ENCODE measurements around the gene PDZD7. TPM values are rescaled to one million over a fixed set of nuclear protein-coding genes. Genes with fewer than 3 reads are reported as not detected.

PDZD7 gene
- total and polyA plus RNA-seq, 9 of the 15 experiments (the other 6 are each of a cell fraction or from before 2014, with no cell fraction given): 0.04 to 0.24 (median 0.08) TPM; not detected in 3

DNA sequence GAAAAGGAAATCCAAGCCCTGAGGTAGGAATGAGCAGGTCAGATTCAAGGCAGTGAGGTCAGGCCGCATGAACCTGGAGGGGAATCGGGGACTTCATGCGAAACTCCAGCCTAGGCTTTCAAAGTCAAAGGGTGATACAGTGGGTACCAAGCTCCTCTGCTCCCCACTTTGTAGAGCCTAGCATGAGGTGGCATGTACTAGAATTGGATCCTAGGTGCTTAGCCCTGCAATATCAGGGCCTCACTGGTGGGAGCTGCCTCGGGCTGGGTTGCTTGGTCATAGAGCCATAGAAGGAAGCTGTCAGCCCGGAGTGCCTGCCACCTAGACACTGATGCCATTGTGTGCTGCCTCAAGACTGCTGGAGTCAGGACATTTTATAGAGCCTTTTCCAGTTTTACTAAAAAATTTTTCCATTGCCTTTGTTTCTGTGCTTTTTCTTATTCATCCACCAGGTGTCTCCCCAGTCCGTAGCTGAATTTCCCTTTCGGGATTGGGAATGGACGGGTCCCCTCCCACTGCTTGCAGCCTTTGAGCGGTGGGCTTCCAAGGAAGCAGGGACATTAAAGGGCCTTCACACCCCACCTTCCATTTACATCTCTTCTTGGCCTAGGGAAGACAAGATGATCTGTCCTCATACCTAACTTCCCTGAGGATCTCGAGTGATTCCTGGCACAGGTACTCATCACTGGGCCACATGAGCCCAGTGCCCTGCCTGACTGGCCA lies 36.8 kb downstream of the PDZD7 start (continued):
- TF ChIP-seq, protein P1, sequence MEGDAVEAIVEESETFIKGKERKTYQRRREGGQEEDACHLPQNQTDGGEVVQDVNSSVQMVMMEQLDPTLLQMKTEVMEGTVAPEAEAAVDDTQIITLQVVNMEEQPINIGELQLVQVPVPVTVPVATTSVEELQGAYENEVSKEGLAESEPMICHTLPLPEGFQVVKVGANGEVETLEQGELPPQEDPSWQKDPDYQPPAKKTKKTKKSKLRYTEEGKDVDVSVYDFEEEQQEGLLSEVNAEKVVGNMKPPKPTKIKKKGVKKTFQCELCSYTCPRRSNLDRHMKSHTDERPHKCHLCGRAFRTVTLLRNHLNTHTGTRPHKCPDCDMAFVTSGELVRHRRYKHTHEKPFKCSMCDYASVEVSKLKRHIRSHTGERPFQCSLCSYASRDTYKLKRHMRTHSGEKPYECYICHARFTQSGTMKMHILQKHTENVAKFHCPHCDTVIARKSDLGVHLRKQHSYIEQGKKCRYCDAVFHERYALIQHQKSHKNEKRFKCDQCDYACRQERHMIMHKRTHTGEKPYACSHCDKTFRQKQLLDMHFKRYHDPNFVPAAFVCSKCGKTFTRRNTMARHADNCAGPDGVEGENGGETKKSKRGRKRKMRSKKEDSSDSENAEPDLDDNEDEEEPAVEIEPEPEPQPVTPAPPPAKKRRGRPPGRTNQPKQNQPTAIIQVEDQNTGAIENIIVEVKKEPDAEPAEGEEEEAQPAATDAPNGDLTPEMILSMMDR (IDR thresholded peaks at IDR 0.05 in 2 of 3, conservative IDR thresholded peaks at IDR 0.05 in 1 of 3; ENCODE audit: insufficient read depth in 2 of 3, low read depth in 1 of 3, low read length in 3 of 3): peak; percentile 41 to 71 (median 65); a peak in 5 of 6 replicates
- TF ChIP-seq FOXA1 (IDR thresholded peaks at IDR 0.05; ENCODE audit: borderline replicate concordance): no peak
- peak; percentile 59 to 65 for TF ChIP-seq RAD21 (CRISPR knock-in tag; conservative IDR thresholded peaks at IDR 0.05 in 1 of 2, IDR thresholded peaks at IDR 0.05 in 1 of 2)
- no peak for TF ChIP-seq ETV1 (tag; conservative IDR thresholded peaks at IDR 0.05; ENCODE audit: low read depth)

DNA sequence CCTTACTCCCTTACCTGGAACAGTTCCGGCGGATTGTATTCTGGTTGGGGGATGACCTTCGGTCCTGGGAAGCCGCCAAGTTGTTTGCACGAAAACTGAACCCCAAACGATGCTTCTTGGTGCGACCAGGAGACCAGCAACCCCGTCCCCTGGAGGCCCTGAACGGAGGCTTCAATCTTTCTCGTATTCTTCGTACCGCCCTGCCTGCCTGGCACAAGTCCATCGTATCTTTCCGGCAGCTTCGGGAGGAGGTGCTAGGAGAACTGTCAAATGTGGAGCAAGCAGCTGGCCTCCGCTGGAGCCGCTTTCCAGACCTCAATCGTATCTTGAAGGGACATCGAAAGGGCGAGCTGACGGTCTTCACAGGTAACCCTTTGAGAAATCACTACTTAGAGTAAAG lies 41.8 kb downstream of the PDZD7 start:
- H2AFZ ChIP-seq (ENCODE audit: low read depth, low read length): no peak overlapping the region
- WGBS (ENCODE audit: insufficient coverage, low coverage, missing lambda C conversion rate): 88% methylated on average over 8 of the region's 21 CpGs
- FAIRE-seq (no peak), DNase-seq (ENCODE audit: extremely low read depth in 1 of 4, low spot score in 3 of 4) (no peak), ATAC-seq (no peak)
- in situ Hi-C loops (cut with MboI): loop anchor here (25.0 kb wide), 1 partner anchor 1048 kb away; no protein-coding TSS in a partner anchor
- no peaks in the 10 kb centered on the region for H3K9me1 ChIP-seq (ENCODE audit: control insufficient read depth, insufficient read depth, low read length)
- H3K4me3 ChIP-seq: peak overlapping the region; percentile 95; the same call in 1 of the 2 replicates
- intact Hi-C loops (cut with micrococcal nuclease): no loop called here
- ChIA-PET POLR2A (interaction anchor here (0.5 to 1.3 kb wide), 2 partner anchors 9 to 82 kb away, joined by 3 to 4 read pairs; no protein-coding TSS in a partner anchor), CTCF (ENCODE audit: low intra/inter-chr PET ratio) (no interaction called here)
- H3K27ac ChIP-seq (ENCODE audit: extremely low read depth, low read depth, low read length): no peak overlapping the region
- H3K27me3 ChIP-seq (ENCODE audit: control insufficient read depth in 2 of 2, insufficient read depth in 2 of 2, low read length in 2 of 2): no peaks in the 10 kb centered on the region
- H4K20me1 ChIP-seq (replicated peaks; ENCODE audit: control insufficient read depth, insufficient read depth, low read length): peaks cover 6% of the 10 kb centered on the region; the same call in 1 of the 2 replicates
- no peaks in the 10 kb centered on the region for H3K9me3 ChIP-seq (replicated peaks; ENCODE audit: control insufficient read depth, insufficient read depth, low read depth, low read length)
- peaks cover 66% of the 10 kb centered on the region; the same call in 2 of the 3 replicates for H3K36me3 ChIP-seq (ENCODE audit: control insufficient read depth, insufficient read depth, low read length)
- H3K9ac ChIP-seq (ENCODE audit: insufficient read depth in 1 of 2, low read depth in 2 of 2, low read length in 2 of 2): peak overlapping the region in 1 of 2 experiments; percentile 99; a peak in 2 of 4 replicates
- H3K79me2 ChIP-seq (ENCODE audit: control insufficient read depth, insufficient read depth, low read length): peaks cover 59% of the 10 kb centered on the region
- BruUV-seq (replicated peaks): no TSS peak
- TF ChIP-seq MECOM (CRISPR knock-in tag; IDR thresholded peaks at IDR 0.05) (no peak), OTX1 (CRISPR knock-in tag; IDR thresholded peaks at IDR 0.05) (no peak)
- TF ChIP-seq, protein P2, sequence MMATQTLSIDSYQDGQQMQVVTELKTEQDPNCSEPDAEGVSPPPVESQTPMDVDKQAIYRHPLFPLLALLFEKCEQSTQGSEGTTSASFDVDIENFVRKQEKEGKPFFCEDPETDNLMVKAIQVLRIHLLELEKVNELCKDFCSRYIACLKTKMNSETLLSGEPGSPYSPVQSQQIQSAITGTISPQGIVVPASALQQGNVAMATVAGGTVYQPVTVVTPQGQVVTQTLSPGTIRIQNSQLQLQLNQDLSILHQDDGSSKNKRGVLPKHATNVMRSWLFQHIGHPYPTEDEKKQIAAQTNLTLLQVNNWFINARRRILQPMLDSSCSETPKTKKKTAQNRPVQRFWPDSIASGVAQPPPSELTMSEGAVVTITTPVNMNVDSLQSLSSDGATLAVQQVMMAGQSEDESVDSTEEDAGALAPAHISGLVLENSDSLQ (IDR thresholded peaks at IDR 0.05): no peak
- H3K4me1 ChIP-seq (replicated peaks in 1 of 2; ENCODE audit: control insufficient read depth in 2 of 2, insufficient read depth in 2 of 2, low read length in 2 of 2): peaks cover 16 to 21% of the 10 kb centered on the region in 2 experiments; a peak in 4 of 5 replicates
- peak overlapping the region; percentile 97 for H3K4me2 ChIP-seq (ENCODE audit: insufficient read depth, low read length)
